Heart left ventricle (tissue), 13 donors: Measurements from ENCODE around the gene SARS1.

Experiments used
- CTCF ChIP-seq, 12 donors: fragments of 200-600 bp; sonication (generic) in 4 of 12; IDR thresholded peaks; one replicate each; pipeline versions ENCODE4 v1.5.0 to v1.8.0; 2018 to 2022; ENCODE audit warnings: antibody characterized with exemption in 12 of 12, mild to moderate bottlenecking in 5 of 12
- POLR2A ChIP-seq, 2 donors: fragments of 450-650 bp; IDR thresholded peaks; one replicate each; pipeline ENCODE4 v1.6.1; 2017; ENCODE audit warnings: antibody characterized with exemption in 2 of 2, mild to moderate bottlenecking in 2 of 2, moderate library complexity in 2 of 2
- donor health status: ischemic (EF 13 %, LVEDD 7.1; RV severe dilation, severe dysfunction).
- donor health status: DM: no; HTN: yes; CAD: no.
- donor health status: DM: no; HTN: no; CAD: no.
- donor health status: ischemic (EF 25% LVEDD 6.9; RV normal size, moderate dysfunction).
- donor health status: ischemic (EF 25% LVEDD 5.7; RV mildly dilated, moderate dysfunction).
- donor health status: ischemic (EF 35%, LVEDD 5.7; RV mildly dilated, moderate dysfunction).
- donor health status: nonischemic (EF 11% LVEDD 7.7; RV severe dilation, severe dysfunction).
- donor health status: DM: yes; HTN: yes; CAD: no.
- donor health status: PGD.
- donor health status: ischemic (EF 29% LVEDD 5.4; RV normal size, mild dysfunction).
- donor health status: nonischemic (EF 23%, LVEDD 6.1; RV moderate dilation, normal function).

- TF ChIP-seq POLR2A (IDR thresholded peaks at IDR 0.05) = no peak
- TF ChIP-seq CTCF (IDR thresholded peaks at IDR 0.05) = no peak
Observed at GRCh38 chr1:109267743-109268300, 54.1 kb downstream of the SARS1 start.
